Muscle of back (tissue), 11 donors: ENCODE data around the gene FOXO3. TPM values are rescaled to one million over a fixed set of nuclear protein-coding genes. Genes with fewer than 3 reads are reported as not detected.
A peak's percentile ranks its signal among the peaks of the same experiment; 100 is the strongest.

Experiments
- DNase-seq, 3 donors: peaks; one replicate each; pipeline versions ENCODE4 v3.0.0 to v3.0.0-alpha.2; 2013
- polyA plus RNA-seq, 10 donors: library from polyadenylated mRNA; unstranded; fragments of 120-200 nt; gene quantifications; one replicate each; pipeline ENCODE4 v1.2.1, GENCODE V29; 2013; ENCODE audit not compliant: insufficient read length in 10 of 10

Gene FOXO3
- polyA plus RNA-seq, 10 donors, result 28.4 to 38.2 (median 33.1) TPM

- DNase-seq, result peak; percentile 53 to 76 (median 76)
These were observed 31.9 kb downstream of the FOXO3 start for GRCh38 chr6:108592371-108593337.

DNA sequence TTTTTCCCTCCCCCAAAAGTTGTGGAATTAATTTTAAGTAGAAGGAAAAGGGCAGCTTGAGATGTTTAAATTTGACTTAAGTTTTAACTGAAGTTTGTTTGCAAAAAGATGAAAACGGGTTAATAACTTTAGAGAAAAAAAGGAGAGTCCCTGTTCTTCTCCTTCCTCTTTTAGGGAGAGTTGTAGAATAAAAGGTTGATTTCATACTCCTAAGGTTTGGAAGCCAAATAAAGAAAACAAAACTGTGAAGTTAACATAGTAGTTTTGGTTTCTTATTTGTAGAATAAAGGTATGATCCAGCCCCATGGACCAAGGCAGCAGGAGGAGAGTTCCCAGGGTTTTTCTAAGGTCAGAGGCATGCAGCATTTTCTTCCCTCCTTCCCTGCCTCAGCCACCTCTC lies 33.4 kb downstream of the FOXO3 start:
- no peak for DNase-seq

DNA sequence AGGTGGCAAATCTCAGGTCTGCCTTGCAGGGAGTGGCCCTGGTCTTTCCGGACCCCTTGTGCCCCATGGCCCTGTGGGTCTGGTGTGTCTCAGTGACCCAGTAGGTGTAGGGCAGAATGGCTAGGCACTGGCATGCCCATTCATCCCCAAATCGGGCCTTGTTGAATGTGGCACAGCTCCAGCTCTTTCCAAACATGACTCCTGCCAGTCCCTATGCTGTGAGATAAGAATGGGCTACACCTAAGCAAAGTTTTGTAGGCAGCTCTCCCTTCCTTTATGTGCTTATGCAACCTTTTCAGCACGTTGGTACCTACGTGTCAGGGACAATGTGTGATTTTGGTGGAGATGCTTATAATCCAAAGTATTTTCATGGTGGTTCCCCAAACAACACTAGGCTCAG lies 33.9 kb downstream of the FOXO3 start:
- no peak for DNase-seq

DNA sequence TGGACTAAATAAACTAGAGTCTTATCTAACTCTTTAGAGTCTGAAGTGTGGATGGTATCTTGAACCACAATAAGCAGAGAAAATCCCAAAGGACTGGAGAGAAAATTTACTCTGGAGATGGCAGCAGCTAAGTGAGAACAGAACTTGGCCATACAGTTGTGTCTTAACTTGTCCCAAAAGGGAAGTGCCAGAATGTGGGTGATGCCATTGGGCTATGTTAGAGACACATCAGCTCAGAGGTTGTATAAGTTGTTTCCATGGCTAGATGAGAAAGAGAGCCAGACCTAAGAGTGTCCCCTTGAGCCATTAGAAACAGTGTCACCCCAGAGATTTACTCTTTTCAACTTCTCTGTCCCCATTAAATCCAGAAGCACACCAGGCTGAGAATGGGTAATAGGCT lies 36.2 kb downstream of the FOXO3 start:
- no peak for DNase-seq

DNA sequence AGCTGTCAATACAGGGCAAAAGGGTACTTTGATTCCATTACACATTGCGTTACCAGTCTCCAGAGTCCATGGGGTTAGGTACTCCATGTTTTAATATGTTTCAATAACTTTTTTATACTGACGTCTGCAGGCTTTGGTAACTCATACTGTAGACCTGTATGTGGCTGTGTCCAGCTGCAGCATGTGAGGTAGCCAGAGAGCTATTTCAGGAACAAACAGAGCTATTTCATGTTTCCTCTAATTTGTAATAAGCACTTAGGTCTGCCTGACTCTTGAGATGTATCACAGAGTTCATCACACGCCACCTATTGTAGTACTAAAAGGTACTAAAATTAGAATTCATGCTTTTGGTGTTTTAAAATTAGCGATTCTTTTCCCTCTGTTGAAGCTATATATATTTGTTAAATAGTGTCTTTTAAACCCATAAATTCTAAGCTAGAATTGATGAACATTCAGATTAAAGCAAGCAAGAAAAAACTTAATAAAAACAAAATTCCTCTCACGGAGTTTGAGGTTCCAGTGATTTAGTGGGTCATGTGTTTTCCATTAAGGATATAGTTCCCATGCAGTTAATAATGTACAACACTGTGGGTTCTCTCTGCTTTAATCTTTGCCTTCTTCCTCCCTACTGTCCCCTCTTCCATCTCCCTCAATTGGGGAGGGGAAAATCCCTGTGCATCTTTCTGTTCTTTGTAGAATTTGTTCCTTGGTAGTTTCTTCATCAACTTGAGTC lies 37.0 kb downstream of the FOXO3 start:
- no peak for DNase-seq

DNA sequence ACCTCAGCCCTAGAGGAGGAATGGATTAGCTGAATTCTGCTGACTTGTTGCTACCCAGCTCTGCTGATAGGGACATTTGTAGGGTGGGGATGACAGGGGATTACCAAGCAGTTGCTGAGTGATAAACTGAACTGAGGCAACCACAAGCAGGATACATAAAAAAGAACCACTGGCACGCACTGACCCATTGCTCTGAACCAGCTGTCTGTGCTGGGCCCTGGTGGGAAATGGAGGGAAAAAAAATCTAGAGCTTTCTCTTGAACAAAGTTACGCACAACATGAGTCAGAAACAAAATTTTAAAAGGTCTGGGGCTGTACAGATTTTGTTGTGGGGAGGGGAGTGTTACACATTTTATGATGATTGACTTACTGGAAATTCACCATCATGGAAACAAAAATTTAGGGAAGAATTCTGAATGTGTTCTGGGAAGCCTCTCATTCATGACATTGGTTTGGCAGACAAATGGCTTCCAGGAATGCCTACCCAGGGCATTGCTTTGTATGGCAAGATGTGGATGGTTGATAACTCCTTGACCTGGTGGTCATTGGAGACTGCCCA lies 37.7 kb downstream of the FOXO3 start:
- DNase-seq, result no peak

GRCh38 chr6:108604156-108604555 lies 43.4 kb downstream of the FOXO3 start:
- DNase-seq, result no peak

DNA sequence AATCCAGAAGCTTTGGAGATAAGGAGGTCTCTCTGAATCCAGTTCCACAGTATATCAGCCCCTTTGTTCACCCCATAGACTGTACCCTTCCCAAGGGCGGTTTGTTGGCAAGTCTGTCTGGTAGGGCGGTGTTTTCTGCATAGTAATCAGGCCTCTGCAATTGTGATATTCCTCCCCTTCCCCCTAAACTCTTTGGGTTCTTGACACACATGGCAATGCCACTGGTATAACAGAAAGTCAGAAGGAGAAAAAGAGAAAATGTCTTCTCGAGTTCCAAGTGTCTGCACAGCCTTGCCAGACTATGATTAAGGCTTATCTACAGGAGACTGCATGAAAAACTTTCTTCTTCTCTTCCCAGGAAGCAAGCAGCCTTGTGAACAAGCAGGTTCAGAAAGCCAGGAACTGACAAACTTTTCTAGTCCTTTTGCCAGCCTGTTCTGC lies 45.6 kb downstream of the FOXO3 start:
- DNase-seq, result no peak

DNA sequence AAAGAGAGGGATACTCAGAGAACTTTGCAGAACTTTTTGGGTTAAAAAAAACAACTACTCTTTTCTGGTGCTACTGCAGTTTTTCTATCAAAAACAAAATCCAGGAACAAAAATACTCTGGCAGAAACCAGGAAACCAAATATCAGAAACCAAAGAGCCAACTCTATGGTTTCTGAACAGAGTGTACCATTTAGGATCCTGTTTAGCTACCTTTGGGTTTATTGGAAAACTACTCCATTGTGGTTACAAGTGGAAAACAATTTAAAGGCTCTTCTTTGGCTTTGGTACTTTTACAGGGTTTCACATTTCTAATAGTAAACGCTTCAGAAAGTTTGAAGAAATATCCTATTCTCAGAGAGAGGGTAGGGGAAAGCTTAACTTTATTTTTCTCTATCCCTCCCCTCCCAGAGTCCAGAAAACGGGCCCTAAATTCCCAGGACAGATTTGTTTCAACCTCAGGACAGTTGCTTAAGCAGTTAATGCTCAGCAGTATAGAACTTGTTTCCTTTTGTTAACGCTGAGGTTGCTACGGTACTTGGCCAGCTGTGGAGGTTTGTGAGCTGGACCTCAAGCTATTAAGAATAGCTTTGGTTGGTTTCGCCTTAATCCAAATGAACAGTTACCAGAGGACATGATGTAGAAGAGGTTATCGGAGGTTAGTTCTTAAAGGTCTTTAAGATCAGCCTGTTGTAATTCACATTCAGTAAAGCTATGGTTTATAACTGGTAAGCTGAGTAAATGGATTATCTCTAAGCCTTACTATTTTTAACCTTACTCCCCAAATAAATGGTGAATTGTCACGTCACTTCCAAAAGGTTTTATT lies 47.9 kb downstream of the FOXO3 start:
- DNase-seq, result no peak

DNA sequence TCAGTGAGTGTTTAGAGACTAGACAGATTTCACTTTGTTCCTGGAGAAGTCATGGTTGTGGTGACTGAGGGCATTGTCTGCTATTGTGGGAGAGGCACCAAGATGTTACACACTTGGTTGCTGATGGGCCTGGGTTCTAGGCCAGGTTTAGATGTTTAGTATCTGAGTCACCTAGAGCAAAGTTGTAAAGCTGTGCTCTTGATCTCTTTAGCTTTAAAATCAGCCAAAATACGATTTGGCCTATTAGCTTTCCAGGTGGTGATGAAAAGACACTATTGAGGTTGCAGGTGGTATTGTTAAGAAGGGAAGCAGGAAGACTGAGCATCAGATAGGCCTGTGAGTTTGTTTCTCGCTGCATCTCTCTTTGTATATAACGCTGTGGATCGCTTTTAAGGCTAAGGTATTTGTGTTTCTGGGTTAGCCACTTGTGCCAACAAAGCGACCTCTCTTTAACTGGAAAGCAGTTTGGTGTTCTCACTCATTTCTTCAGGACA lies 48.6 kb downstream of the FOXO3 start:
- DNase-seq, result no peak

GRCh38 chr6:108610270-108610839 lies 49.6 kb downstream of the FOXO3 start:
- DNase-seq, result no peak

- DNase-seq, result no peak
These were observed 50.4 kb downstream of the FOXO3 start for GRCh38 chr6:108610957-108611586.

GRCh38 chr6:108612852-108613251 lies 52.1 kb downstream of the FOXO3 start:
- no peak for DNase-seq

DNA sequence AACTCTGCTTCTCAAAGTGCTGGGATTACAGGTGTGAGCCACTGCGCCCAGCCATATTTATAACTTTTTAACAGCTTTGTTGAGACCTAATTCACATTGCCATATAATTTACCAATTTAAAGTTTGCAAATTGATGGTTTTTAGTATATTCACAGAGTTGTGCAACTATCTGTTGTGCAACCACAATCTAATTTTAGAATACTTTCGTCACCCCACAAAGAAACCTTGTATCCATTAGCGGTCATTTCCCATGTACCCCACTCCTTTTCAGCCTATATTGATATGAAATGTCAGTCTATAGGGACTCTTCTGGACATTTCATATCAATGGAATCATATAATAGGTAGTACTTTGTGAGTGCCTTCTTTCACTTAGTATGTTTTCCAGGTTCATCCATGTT lies 55.8 kb downstream of the FOXO3 start:
- no peak for DNase-seq

- DNase-seq, result no peak
These were observed 56.3 kb downstream of the FOXO3 start for GRCh38 chr6:108616973-108617372.

DNA sequence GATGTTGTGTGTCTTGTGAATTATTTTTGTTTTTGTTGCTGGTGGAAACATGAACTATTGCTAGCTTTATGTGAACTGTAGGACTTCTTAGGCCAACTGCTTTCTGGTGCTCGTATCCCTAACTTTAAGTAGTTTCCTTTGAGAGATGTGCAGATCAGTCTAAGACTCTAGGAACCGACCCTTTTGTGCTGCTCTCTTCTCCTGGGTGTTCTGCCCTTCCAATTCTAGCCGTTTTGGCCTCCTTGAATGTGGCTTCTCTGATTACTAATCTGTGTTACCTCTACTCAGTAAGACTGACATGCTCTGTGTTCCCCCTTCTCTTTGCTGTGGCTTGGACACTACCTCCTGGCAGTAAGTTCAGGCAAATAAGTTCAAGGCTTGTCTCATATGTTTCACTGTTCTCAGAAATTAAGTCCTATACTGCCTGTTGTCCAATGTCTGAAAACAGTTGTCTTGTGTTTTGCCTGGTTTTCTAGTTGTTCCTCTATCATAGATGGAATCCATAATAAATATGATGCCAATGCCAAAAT lies 58.0 kb downstream of the FOXO3 start:
- DNase-seq, result no peak

DNA sequence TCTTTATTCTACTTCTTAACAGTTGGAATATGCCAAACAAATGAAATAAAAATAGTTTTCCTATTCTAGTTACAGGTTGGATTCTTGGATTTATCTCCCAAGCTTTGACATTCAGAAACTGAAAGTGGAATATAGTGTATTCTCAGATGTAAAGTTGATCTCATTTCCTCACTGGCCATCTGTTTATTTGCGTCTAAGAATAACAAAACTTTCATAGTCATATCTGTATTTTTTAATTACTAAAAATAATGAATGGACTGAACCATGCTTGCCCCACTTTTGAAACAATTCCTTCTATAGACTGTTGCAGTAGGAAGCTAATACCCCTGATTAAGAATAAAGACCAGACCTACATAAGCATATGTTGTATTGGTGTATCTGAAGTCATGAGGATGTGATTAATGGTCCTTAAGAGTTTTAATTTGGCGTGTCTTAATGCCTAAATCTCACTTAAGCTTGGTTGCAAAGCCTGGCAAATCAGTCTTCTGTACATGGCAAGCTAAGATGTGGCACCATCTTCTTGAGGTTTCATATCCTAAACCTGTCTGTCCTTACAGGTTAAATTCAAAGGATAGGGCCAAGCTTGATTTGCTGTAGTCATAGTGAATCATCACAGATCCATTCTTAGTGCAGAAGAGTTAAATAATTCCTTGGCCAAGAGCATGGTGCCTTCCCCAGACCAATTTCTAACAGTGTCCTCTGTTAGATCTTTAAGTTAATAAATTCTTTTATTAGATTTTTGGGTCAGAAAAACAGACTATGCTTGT lies 58.9 kb downstream of the FOXO3 start:
- no peak for DNase-seq

DNA sequence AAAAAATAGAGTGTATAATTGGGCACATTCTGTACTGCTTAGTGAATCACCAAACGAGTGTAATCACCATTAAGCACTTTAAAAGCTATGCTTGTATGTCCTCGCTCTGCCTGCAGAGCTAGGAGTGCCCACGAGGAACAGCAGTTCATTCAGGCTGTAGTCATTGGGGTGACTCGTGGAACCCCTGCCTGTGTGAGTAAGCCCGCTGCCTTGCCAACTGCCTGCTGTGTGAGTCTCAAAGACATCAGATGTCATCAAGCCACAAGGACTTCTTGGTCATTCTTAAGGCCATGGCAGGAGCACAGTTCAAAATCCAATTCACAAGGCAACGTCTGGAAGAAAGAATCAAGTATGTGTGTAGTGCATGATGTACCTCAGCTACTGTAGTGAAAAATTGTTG lies 60.4 kb downstream of the FOXO3 start:
- peak in 1 of 3 donors; percentile 33 for DNase-seq

DNA sequence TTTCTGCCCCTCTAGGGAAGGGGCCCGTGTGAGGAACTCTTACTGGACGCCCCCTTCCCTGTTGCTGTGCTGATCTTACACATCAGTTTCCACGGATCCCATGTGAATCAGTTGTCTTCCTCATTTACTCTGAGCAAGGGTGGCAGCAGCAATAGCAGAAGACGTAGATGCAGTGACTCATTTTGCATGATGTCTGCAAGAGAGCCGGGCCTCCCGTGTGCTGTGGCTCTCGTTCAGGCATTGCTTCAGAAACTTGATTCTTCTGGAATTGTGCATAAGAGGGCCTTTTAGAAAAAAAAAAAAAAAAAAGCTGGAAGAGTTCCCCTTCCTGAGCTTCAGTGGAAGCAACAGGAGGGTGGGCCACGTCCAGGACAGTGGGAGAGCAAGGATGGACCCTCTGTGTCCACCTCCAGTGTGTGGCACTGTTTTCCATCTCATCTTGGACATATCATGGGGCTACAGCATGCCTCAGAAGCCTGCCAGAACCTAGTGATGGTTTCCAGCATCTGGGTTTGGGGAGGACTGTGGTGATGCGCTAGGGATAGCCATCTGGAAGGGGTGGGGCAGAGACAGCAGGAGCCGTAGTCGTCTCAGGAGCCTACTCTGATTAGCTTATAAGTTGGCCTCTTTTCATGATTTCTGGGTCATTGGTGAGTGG lies 62.1 kb downstream of the FOXO3 start:
- peak; percentile 46 to 81 (median 75) for DNase-seq
